ENCODE results near the gene NOS3.

Gene NOS3

DNA sequence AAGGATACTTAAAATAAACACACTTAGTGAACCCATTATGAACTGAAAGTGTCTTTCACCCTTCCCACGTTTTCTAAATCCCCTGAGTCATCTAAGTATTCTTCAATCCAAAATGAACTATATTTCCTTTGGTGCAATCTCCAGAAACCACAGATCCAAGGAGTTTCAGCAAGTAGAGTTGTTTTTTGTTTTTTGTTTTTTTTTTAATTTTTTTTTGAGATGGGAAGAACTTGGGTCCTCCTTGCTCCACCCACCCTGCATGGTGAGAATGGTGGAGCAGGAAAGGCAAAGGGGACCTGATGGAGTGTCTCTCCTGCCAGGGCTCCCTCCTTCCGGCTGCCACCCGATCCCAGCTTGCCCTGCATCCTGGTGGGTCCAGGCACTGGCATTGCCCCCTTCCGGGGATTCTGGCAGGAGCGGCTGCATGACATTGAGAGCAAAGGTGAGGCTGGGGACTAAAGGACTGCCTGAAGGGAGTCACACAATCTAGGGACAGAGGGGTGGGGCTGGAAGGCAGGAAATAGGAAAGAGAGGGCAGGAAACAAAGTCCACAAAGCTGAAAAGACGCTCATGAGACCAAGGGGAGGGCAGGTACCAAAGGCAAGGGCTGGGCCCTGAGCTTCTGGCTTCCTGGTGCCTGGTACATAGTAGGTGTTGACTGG, 21.3 kb downstream of the NOS3 start:
- Histone ChIP-seq H3K4me3 (ENCODE audit: low read length) (no peak overlapping the region), H3K79me2 (ENCODE audit: low read length) (no peaks in the 10 kb centered on the region), H3K27ac (ENCODE audit: low read length) (no peak overlapping the region), H3K4me1 (ENCODE audit: low read length) (no peaks in the 10 kb centered on the region), H2AFZ (ENCODE audit: low read depth, low read length) (no peak overlapping the region), H3K9me3 (ENCODE audit: insufficient read depth, low read length) (no peaks in the 10 kb centered on the region), H4K20me1 (ENCODE audit: insufficient read depth, low read length) (no peaks in the 10 kb centered on the region), H3K36me3 (replicated peaks; ENCODE audit: low read depth, low read length) (no peaks in the 10 kb centered on the region), H3K9ac (ENCODE audit: low read length) (no peak overlapping the region), H3K27me3 (ENCODE audit: low read depth, low read length) (no peaks in the 10 kb centered on the region), H3K4me2 (ENCODE audit: low read length) (no peak overlapping the region)
- TF ChIP-seq, protein P1, sequence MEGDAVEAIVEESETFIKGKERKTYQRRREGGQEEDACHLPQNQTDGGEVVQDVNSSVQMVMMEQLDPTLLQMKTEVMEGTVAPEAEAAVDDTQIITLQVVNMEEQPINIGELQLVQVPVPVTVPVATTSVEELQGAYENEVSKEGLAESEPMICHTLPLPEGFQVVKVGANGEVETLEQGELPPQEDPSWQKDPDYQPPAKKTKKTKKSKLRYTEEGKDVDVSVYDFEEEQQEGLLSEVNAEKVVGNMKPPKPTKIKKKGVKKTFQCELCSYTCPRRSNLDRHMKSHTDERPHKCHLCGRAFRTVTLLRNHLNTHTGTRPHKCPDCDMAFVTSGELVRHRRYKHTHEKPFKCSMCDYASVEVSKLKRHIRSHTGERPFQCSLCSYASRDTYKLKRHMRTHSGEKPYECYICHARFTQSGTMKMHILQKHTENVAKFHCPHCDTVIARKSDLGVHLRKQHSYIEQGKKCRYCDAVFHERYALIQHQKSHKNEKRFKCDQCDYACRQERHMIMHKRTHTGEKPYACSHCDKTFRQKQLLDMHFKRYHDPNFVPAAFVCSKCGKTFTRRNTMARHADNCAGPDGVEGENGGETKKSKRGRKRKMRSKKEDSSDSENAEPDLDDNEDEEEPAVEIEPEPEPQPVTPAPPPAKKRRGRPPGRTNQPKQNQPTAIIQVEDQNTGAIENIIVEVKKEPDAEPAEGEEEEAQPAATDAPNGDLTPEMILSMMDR (IDR thresholded peaks at IDR 0.05; ENCODE audit: low read depth, low read length) = no peak
- no peak for TF ChIP-seq EZH2phosphoT487 (IDR thresholded peaks at IDR 0.05; ENCODE audit: low read depth)

DNA sequence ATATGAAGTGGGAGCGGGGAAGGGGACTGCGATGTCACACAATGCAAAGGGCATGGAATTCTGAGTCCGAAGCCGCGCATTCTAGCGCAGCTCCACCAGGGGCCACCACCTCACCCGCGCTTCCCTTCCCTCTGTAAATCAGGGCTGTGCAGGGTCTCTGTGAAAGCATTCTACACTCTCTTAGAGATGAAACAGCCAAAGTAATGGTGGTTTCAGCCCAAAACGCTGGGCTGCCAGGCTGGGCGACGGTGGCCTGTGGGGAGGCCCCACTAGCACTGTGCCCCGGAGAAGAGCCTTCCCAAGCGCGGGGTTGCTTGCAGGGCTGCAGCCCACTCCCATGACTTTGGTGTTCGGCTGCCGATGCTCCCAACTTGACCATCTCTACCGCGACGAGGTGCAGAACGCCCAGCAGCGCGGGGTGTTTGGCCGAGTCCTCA, 22.1 kb downstream of the NOS3 start:
- no peaks in the 10 kb centered on the region for H3K9me3 ChIP-seq (ENCODE audit: insufficient read depth, low read length)
- H3K4me2 ChIP-seq (ENCODE audit: low read length) = no peak overlapping the region
- peaks cover 4% of the 10 kb centered on the region; the same call in 1 of the 2 replicates for H3K4me1 ChIP-seq (ENCODE audit: low read length)
- H2AFZ ChIP-seq (ENCODE audit: low read depth, low read length) = no peak overlapping the region
- H4K20me1 ChIP-seq (ENCODE audit: insufficient read depth, low read length) = no peaks in the 10 kb centered on the region
- H3K27ac ChIP-seq (ENCODE audit: low read length) = no peak overlapping the region
- no peak overlapping the region for H3K9ac ChIP-seq (ENCODE audit: low read length)
- H3K36me3 ChIP-seq (replicated peaks; ENCODE audit: low read depth, low read length) = no peaks in the 10 kb centered on the region
- H3K4me3 ChIP-seq (ENCODE audit: low read length) = no peak overlapping the region
- no peak for TF ChIP-seq EZH2phosphoT487 (IDR thresholded peaks at IDR 0.05; ENCODE audit: low read depth)
- TF ChIP-seq, protein P1 (IDR thresholded peaks at IDR 0.05; ENCODE audit: low read depth, low read length) = peak; percentile 26
- H3K27me3 ChIP-seq (ENCODE audit: low read depth, low read length) = no peaks in the 10 kb centered on the region
- no peaks in the 10 kb centered on the region for H3K79me2 ChIP-seq (ENCODE audit: low read length)

GRCh38 chr7:151013356-151013732, 22.5 kb downstream of the NOS3 start:
- Histone ChIP-seq H3K79me2 (ENCODE audit: low read length) (no peaks in the 10 kb centered on the region), H3K27ac (ENCODE audit: low read length) (no peak overlapping the region), H4K20me1 (ENCODE audit: insufficient read depth, low read length) (no peaks in the 10 kb centered on the region), H3K27me3 (ENCODE audit: low read depth, low read length) (no peaks in the 10 kb centered on the region), H2AFZ (ENCODE audit: low read depth, low read length) (no peak overlapping the region), H3K4me1 (ENCODE audit: low read length) (peaks cover 5% of the 10 kb centered on the region; the same call in 1 of the 2 replicates), H3K9ac (ENCODE audit: low read length) (no peak overlapping the region), H3K4me2 (ENCODE audit: low read length) (no peak overlapping the region), H3K36me3 (replicated peaks; ENCODE audit: low read depth, low read length) (no peaks in the 10 kb centered on the region), H3K9me3 (ENCODE audit: insufficient read depth, low read length) (no peaks in the 10 kb centered on the region), H3K4me3 (ENCODE audit: low read length) (no peak overlapping the region)
- TF ChIP-seq, protein P1 (IDR thresholded peaks at IDR 0.05; ENCODE audit: low read depth, low read length) = no peak
- TF ChIP-seq EZH2phosphoT487 (IDR thresholded peaks at IDR 0.05; ENCODE audit: low read depth) = no peak

DNA sequence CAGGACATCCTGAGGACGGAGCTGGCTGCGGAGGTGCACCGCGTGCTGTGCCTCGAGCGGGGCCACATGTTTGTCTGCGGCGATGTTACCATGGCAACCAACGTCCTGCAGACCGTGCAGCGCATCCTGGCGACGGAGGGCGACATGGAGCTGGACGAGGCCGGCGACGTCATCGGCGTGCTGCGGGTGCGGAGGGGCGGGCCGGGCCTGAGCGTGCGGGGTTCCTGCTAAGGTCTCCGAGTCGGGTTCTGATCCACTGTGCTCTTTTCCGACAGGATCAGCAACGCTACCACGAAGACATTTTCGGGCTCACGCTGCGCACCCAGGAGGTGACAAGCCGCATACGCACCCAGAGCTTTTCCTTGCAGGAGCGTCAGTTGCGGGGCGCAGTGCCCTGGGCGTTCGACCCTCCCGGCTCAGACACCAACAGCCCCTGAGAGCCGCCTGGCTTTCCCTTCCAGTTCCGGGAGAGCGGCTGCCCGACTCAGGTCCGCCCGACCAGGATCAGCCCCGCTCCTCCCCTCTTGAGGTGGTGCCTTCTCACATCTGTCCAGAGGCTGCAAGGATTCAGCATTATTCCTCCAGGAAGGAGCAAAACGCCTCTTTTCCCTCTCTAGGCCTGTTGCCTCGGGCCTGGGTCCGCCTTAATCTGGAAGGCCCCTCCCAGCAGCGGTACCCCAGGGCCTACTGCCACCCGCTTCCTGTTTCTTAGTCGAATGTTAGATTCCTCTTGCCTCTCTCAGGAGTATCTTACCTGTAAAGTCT, 23.1 kb downstream of the NOS3 start:
- H3K4me1 ChIP-seq (ENCODE audit: low read length) = peaks cover 7% of the 10 kb centered on the region; the same call in 1 of the 2 replicates

More for the DNA sequence above, 23.1 kb downstream of the NOS3 start:
- H3K79me2 ChIP-seq (ENCODE audit: low read length) = no peaks in the 10 kb centered on the region
- no peak overlapping the region for H3K9ac ChIP-seq (ENCODE audit: low read length)
- TF ChIP-seq EZH2phosphoT487 (IDR thresholded peaks at IDR 0.05; ENCODE audit: low read depth) = no peak
- TF ChIP-seq, protein P1 (IDR thresholded peaks at IDR 0.05; ENCODE audit: low read depth, low read length) = no peak
- no peaks in the 10 kb centered on the region for H3K27me3 ChIP-seq (ENCODE audit: low read depth, low read length)
- no peak overlapping the region for H2AFZ ChIP-seq (ENCODE audit: low read depth, low read length)
- H3K36me3 ChIP-seq (replicated peaks; ENCODE audit: low read depth, low read length) = no peaks in the 10 kb centered on the region
- H3K4me2 ChIP-seq (ENCODE audit: low read length) = no peak overlapping the region
- no peak overlapping the region for H3K4me3 ChIP-seq (ENCODE audit: low read length)
- H3K27ac ChIP-seq (ENCODE audit: low read length) = no peak overlapping the region
- H4K20me1 ChIP-seq (ENCODE audit: insufficient read depth, low read length) = no peaks in the 10 kb centered on the region
- no peaks in the 10 kb centered on the region for H3K9me3 ChIP-seq (ENCODE audit: insufficient read depth, low read length)

All from OCI-LY3 (cell line).